ENCODE results near the gene LRRC8C. TPM values are rescaled to one million over a fixed set of nuclear protein-coding genes. Genes with fewer than 3 reads are reported as not detected.

LRRC8C gene
- total and polyA plus RNA-seq, 8 donors = 0.63 to 3.5 (median 1.1) TPM

DNA sequence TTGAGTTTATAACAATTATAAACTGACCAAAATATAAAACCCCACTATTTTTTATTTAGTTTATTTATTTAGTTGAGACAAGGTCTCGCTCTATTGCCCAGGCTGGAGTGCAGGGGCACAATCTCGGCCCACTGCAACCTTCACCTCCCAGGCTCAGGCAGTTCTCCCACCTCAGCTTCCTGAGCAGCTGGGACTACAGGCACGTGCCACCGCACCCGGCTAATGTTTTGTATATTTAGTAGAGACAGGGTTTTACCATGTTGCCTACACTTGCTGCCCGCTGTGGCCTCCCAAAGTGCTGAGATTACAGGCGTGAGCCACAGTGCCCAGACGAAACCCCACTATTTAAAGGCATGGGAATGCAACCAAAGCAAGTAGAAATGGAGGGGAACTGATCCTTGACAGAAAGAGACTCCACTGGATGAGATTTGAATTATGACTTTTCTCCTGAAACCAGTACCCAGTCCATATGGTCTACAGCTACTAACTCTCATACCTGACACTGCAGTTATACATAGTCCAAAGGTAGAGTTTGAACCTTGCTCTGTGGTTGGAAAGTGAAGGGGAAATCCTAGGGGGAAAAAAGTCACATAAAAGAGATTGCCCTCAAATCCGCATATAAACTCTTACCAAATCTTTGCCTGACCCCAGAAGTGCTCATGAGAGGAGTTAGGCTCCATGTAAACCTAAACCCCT, 11.3 kb downstream of the LRRC8C start:
- no peak for ATAC-seq
- TF ChIP-seq, protein P1, sequence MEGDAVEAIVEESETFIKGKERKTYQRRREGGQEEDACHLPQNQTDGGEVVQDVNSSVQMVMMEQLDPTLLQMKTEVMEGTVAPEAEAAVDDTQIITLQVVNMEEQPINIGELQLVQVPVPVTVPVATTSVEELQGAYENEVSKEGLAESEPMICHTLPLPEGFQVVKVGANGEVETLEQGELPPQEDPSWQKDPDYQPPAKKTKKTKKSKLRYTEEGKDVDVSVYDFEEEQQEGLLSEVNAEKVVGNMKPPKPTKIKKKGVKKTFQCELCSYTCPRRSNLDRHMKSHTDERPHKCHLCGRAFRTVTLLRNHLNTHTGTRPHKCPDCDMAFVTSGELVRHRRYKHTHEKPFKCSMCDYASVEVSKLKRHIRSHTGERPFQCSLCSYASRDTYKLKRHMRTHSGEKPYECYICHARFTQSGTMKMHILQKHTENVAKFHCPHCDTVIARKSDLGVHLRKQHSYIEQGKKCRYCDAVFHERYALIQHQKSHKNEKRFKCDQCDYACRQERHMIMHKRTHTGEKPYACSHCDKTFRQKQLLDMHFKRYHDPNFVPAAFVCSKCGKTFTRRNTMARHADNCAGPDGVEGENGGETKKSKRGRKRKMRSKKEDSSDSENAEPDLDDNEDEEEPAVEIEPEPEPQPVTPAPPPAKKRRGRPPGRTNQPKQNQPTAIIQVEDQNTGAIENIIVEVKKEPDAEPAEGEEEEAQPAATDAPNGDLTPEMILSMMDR (IDR thresholded peaks at IDR 0.05) = no peak
- Histone ChIP-seq H3K4me3 (no peak overlapping the region), H3K9me3 (no peaks in the 10 kb centered on the region), H3K27ac (no peak overlapping the region), H3K4me1 (no peaks in the 10 kb centered on the region), H3K27me3 (no peaks in the 10 kb centered on the region), H3K36me3 (no peaks in the 10 kb centered on the region)
- no peak for DNase-seq
- no peak for FAIRE-seq
- WGBS, 2 donors = 75 to 80% methylated on average over 9 of the region's 9 CpGs
- intact Hi-C loops (cut with DNase I) = no loop called here

DNA sequence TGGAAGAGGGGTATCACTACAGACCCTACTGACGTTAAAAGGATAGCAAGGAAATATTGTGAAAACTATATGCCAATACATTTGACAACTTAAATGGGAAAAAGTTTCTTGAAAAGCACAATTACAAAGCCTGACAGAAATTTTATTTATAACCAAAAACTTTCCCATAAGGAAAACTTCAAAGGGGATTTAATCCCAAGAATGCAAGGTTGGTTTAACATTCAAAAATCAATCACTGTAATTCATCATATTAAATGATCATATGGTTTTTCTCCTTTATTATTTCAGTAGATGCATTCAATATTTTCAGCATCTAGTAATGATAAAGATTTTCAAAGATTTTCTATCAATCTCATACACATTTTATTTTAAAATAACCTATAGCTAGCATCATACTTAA, 13.3 kb downstream of the LRRC8C start:
- no peak overlapping the region for H3K4me3 ChIP-seq
- no peak for FAIRE-seq

GRCh38 chr1:89649783-89650182, 16.9 kb downstream of the LRRC8C start:
- DNase-seq (no peak), ATAC-seq (no peak), FAIRE-seq (no peak)
- TF ChIP-seq, protein P1 (IDR thresholded peaks at IDR 0.05) = no peak
- H3K9me3 ChIP-seq = no peaks in the 10 kb centered on the region
- no peaks in the 10 kb centered on the region for H3K27me3 ChIP-seq
- H3K27ac ChIP-seq = no peak overlapping the region
- no peaks in the 10 kb centered on the region for H3K4me1 ChIP-seq
- no peak overlapping the region for H3K4me3 ChIP-seq
- no peaks in the 10 kb centered on the region for H3K36me3 ChIP-seq
- intact Hi-C loops (cut with DNase I) = no loop called here

More for the DNA sequence above, 13.3 kb downstream of the LRRC8C start:
- DNase-seq = no peak
- H3K36me3 ChIP-seq = no peaks in the 10 kb centered on the region
- no peak overlapping the region for H3K27ac ChIP-seq
- H3K9me3 ChIP-seq = no peaks in the 10 kb centered on the region
- H3K27me3 ChIP-seq = no peaks in the 10 kb centered on the region
- TF ChIP-seq, protein P1 (IDR thresholded peaks at IDR 0.05) = no peak
- H3K4me1 ChIP-seq = no peaks in the 10 kb centered on the region
- 0 to 48% methylated on average over 1 of the region's 1 CpG for WGBS, 2 donors
- no peak for ATAC-seq
- intact Hi-C loops (cut with DNase I) = no loop called here

- FAIRE-seq = no peak
- DNase-seq = no peak
- Histone ChIP-seq H3K36me3 (no peaks in the 10 kb centered on the region), H3K27ac (no peak overlapping the region), H3K4me3 (no peak overlapping the region), H3K4me1 (no peaks in the 10 kb centered on the region), H3K9me3 (no peaks in the 10 kb centered on the region), H3K27me3 (no peaks in the 10 kb centered on the region)
- TF ChIP-seq, protein P1 (IDR thresholded peaks at IDR 0.05) = no peak
- intact Hi-C loops (cut with DNase I) = no loop called here
- 73 to 78% methylated on average over 2 of the region's 2 CpGs for WGBS, 2 donors
- ATAC-seq = no peak
These were observed 19.5 kb downstream of the LRRC8C start for GRCh38 chr1:89652373-89652772.

DNA sequence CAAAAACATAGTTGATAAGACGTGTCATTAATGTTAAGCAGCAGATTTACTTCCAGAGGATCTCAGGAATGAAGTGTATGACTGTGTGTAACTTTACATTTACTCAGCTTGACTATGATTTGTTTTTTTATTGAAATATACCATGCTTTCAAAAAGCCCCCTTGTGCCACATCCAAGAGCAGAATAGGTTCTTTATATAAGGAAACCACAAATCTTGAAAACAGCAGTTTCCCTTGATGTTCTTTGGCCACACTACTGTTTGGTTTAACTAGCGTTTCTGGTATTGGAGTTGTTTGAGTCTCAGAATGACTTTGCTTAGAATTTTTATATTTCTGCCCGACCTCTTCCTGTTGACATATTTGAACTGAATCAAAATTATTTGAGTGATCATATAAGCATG, 25.0 kb downstream of the LRRC8C start:
- H3K36me3 ChIP-seq = no peaks in the 10 kb centered on the region
- 59 to 76% methylated on average over 3 of the region's 3 CpGs for WGBS, 2 donors
- H3K27ac ChIP-seq = no peak overlapping the region
- FAIRE-seq (no peak), ATAC-seq (no peak), DNase-seq (no peak)
- no peak overlapping the region for H3K4me3 ChIP-seq
- TF ChIP-seq, protein P1 (IDR thresholded peaks at IDR 0.05) = no peak
- H3K9me3 ChIP-seq = no peaks in the 10 kb centered on the region
- no peaks in the 10 kb centered on the region for H3K4me1 ChIP-seq
- H3K27me3 ChIP-seq = no peaks in the 10 kb centered on the region
- intact Hi-C loops (cut with DNase I) = no loop called here
